ENCODE data around the gene TPK1.

DNA sequence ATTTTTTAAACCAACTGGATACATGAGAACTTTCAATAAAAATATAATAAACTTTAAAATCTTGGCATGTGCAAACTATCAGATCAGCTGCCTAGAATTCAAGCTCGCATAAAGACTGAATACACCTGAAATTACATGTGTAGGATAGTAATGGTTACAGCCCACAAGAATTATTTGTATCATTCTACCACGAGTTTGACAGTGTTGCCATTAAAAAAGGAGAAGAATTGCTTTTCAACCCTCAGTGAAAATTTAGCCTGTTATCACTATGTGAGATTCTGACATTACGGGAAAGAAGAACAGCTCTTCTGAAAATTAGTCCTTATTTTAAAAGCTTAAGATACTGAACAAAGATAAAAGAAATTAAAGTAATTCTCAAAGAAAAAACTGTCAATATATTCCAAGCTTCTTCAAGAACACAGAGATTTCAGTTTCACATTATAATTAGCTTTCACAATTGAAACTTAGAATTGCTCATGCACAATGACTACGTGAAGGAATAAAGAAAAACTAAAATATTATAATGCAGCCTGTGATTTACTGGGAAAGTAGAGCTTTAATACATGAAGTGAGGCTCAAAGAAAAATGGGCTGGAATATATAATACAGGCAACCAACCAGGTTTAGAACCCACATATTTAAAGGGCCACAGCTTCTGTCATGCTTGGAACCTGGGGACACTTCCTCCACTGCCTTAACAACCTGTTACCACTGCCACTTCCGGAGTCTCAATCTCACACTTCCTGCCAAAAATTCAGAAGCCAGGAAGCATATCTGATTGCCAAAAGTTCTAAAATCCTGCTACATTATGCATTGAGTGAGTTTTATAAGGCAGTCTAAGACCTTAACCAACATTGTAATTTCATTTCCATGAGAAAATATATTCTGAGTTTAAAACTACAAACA, 23.2 kb downstream of the TPK1 start:
- TF ChIP-seq GATA3 (IDR thresholded peaks at IDR 0.05; ENCODE audit: low read depth, low read length) (no peak), GATA2 (IDR thresholded peaks at IDR 0.05; ENCODE audit: low read depth, low read length) (no peak)
